ENCODE results near the gene MPC1L.

The MPC1L gene

DNA sequence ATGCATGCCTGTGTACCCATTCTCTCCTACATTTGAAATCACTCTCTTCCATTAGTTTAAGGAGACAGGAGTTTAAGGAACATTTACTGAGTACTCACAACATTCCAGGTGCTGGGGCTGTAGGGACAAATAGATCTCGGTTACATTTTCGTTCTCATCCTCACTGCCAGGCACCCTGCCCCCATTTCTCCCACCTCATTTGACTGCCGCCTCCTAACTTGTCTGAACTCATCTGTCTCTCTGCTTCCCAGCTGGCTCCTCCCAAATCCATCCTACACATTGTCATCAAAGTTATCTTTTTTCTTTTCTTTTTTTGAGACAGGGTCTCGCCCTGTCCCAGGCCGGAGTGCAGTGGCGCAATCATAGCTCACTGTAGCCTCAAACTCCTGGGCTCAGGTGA, 19.8 kb upstream of the MPC1L start:
- Mint-ChIP-seq H3K36me3 (ENCODE audit: low read depth) (peaks cover 24% of the 10 kb centered on the region), H3K9me3 (no peaks in the 10 kb centered on the region), H3K4me1 (ENCODE audit: low read depth) (no peaks in the 10 kb centered on the region), H3K27ac (no peak overlapping the region), H3K4me3 (no peak overlapping the region), H3K27me3 (ENCODE audit: low read depth) (no peaks in the 10 kb centered on the region)
- no peak for DNase-seq (ENCODE audit: low spot score)

DNA sequence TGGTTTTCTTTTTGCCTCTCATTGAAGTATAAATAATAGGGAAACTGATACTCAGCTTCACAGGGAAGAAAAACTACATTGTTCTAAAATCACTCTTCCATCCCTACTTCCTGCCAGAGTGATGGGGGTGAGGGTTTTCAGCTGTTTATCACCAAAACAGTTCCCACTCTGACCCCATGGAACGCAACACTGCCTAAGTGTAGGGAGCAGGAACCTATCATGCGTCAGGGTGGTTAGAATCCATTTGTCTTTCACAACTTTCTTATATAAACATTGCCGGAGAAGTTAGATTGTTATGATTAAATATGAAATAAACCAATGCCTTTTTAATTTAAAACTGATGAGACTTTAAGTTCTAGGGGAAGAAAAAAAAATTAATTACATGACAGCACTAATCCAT, 15.8 kb upstream of the MPC1L start:
- Mint-ChIP-seq H3K27ac (no peak overlapping the region), H3K27me3 (ENCODE audit: low read depth) (no peaks in the 10 kb centered on the region), H3K36me3 (ENCODE audit: low read depth) (peaks cover 6% of the 10 kb centered on the region), H3K4me1 (ENCODE audit: low read depth) (no peaks in the 10 kb centered on the region), H3K4me3 (no peak overlapping the region), H3K9me3 (no peaks in the 10 kb centered on the region)
- no peak for DNase-seq (ENCODE audit: low spot score)

DNA sequence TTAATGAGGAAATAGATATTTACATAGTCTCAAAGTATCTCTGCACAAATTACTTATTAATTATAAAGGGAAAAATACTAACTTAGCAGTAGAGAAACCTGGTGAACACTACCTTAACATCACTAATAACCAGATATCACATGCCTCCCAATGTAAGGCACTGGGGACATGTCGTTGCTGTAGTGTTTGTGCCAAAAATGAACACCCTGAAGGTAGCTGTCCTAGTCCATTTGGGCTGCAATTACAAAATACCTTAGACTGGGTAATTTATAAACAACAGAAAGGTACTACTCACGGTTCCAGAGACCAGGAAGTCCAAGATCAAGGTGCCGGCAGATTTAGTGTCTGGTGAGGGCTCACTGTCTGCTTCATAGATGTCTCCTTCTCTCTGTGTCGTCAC, 10.7 kb upstream of the MPC1L start:
- no peaks in the 10 kb centered on the region for H3K4me1 Mint-ChIP-seq (ENCODE audit: low read depth)
- no peaks in the 10 kb centered on the region for H3K9me3 Mint-ChIP-seq
- H3K36me3 Mint-ChIP-seq (ENCODE audit: low read depth) = no peaks in the 10 kb centered on the region
- no peak overlapping the region for H3K27ac Mint-ChIP-seq
- H3K4me3 Mint-ChIP-seq = no peak overlapping the region
- no peaks in the 10 kb centered on the region for H3K27me3 Mint-ChIP-seq (ENCODE audit: low read depth)
- no peak for DNase-seq (ENCODE audit: low spot score)

DNA sequence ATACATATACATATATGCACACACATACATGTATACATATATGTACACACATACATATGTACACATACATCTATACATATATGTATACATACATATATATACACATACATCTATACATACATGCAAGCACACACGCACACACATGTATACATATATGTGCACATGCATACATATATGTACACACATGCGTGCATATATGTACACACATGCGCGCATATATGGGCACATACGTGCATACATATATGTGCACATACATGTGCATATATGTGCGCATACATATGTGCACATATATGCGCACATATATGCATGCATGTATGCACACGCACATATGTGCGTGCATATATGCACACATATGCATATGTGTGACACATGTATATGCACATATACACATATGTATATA, 7.3 kb upstream of the MPC1L start:
- Mint-ChIP-seq H3K4me3 (no peak overlapping the region), H3K27me3 (ENCODE audit: low read depth) (no peaks in the 10 kb centered on the region), H3K27ac (no peak overlapping the region), H3K4me1 (ENCODE audit: low read depth) (no peaks in the 10 kb centered on the region), H3K36me3 (ENCODE audit: low read depth) (no peaks in the 10 kb centered on the region), H3K9me3 (no peaks in the 10 kb centered on the region)
- no peak for DNase-seq (ENCODE audit: low spot score)

DNA sequence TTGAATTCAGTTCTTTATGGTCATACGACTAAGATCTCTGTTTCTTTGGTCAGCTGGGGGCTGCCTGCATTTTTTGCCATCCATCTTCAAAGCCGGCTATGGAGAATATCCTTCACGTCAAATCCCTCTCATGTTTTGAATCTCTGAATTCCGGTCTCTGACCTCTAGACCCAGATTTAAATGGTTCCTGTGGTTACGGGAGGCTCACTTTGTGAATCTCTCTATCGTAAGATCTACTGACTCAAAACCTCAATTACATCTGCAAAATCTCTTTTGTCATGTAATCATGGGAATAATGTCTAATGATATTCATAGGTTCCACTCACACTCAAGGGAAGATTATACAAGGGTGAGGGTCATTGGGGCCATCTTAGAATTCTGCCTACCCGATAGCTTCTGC, 5.7 kb upstream of the MPC1L start:
- no peaks in the 10 kb centered on the region for H3K4me1 Mint-ChIP-seq (ENCODE audit: low read depth)
- no peak overlapping the region for H3K4me3 Mint-ChIP-seq
- no peak overlapping the region for H3K27ac Mint-ChIP-seq
- H3K36me3 Mint-ChIP-seq (ENCODE audit: low read depth) = no peaks in the 10 kb centered on the region
- no peaks in the 10 kb centered on the region for H3K27me3 Mint-ChIP-seq (ENCODE audit: low read depth)
- no peak for DNase-seq (ENCODE audit: low spot score)
- no peaks in the 10 kb centered on the region for H3K9me3 Mint-ChIP-seq

DNA sequence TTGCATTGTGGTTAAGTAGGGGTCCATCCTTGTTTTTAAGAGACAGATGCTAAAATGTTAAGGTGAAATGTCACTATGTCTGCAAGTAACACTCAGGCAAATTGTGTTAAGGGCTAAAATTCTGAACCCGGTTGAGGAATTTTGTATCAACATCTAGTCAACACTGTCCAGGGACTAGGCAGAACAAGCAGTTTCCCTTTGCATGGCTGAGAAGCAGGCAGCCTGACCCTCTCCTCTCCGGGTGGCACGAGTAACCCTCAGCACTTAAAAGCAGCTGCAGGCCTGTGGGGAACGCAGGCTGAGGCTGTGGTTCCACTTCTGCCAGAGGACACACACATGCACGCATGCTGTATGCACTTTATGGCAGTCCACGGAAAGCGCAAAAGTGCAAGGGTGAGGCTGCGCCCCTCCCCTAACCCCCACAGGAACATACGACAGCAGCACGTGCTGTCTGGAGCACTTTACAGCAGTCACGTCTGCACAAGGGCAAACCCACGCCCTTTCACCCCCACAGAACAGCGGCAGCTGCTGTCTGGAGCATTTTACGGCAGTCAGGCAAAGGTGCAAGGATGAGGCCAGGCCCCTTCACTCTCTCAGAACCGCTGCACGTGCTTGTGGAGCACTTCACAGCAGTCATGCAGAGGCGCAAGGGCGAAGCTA, 619 bp upstream of the MPC1L start:
- Mint-ChIP-seq H3K9me3 (no peaks in the 10 kb centered on the region), H3K4me3 (no peak overlapping the region), H3K27ac (no peak overlapping the region), H3K27me3 (ENCODE audit: low read depth) (no peaks in the 10 kb centered on the region), H3K36me3 (ENCODE audit: low read depth) (peaks cover under 1% of the 10 kb centered on the region), H3K4me1 (ENCODE audit: low read depth) (no peaks in the 10 kb centered on the region)
- no peak for DNase-seq (ENCODE audit: low spot score)

DNA sequence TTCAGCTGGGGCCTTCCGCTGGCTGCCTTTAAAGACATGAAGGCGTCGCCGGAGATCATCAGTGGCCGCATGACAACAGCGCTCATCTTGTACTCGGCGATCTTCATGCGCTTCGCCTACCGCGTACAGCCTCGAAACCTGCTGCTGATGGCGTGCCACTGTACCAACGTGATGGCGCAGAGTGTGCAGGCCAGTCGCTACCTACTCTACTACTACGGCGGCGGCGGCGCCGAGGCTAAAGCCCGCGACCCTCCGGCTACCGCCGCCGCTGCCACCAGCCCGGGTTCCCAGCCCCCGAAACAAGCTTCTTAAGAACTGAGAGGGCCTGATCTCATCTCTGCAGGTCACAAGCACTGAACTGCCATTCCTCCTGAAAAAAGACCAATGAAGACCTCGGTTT, 437 bp downstream of the MPC1L start:
- Mint-ChIP-seq H3K9me3 (no peaks in the 10 kb centered on the region), H3K4me1 (ENCODE audit: low read depth) (no peaks in the 10 kb centered on the region), H3K36me3 (ENCODE audit: low read depth) (peaks cover 8% of the 10 kb centered on the region), H3K27me3 (ENCODE audit: low read depth) (no peaks in the 10 kb centered on the region), H3K4me3 (no peak overlapping the region), H3K27ac (no peak overlapping the region)
- no peak for DNase-seq (ENCODE audit: low spot score)

DNA sequence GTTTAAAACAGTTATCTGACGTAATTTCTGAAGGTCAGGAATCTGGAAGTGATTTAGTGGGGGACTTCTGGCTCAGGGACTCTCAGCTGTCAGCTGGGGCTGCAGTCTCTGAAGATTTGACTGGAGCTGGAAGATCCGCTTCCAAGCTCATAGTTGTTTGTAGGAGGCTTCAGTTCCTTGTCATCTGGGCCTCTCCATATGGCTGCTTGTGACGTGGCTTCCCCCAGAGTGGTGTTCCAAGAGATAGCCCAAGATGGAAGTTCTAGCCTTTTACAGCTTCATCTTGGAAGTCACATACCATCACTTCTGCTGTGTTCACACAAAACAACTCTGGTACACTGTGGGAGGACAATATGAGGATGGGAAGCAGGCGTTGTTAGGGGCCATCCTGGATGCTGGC, 2.1 kb downstream of the MPC1L start:
- Mint-ChIP-seq H3K4me3 (no peak overlapping the region), H3K4me1 (ENCODE audit: low read depth) (no peaks in the 10 kb centered on the region), H3K27me3 (ENCODE audit: low read depth) (no peaks in the 10 kb centered on the region), H3K36me3 (ENCODE audit: low read depth) (peaks cover 8% of the 10 kb centered on the region), H3K27ac (no peak overlapping the region), H3K9me3 (no peaks in the 10 kb centered on the region)
- no peak for DNase-seq (ENCODE audit: low spot score)

DNA sequence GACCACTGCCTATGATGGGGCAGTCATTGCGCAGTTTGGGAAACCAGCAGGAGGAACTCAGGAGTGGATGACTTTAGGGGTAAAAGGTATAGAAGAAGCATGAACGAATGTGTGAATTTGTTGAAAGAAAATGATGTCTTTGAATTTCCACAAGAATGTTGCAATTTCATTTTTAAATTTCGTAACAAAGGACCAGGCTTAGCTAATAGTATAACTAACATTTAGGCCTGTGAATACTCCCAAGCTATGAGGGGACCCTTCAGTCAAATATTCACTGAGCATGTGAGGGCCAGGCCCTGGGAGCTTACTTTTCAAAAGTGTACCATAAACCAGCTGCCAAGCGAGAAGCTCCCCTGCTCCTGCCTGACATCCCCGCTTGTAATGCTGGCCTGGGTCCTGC, 5.3 kb downstream of the MPC1L start:
- Mint-ChIP-seq H3K4me3 (no peak overlapping the region), H3K4me1 (ENCODE audit: low read depth) (no peaks in the 10 kb centered on the region), H3K27ac (no peak overlapping the region), H3K9me3 (no peaks in the 10 kb centered on the region), H3K27me3 (ENCODE audit: low read depth) (no peaks in the 10 kb centered on the region), H3K36me3 (ENCODE audit: low read depth) (peaks cover 21% of the 10 kb centered on the region)
- DNase-seq (ENCODE audit: low spot score) = no peak

DNA sequence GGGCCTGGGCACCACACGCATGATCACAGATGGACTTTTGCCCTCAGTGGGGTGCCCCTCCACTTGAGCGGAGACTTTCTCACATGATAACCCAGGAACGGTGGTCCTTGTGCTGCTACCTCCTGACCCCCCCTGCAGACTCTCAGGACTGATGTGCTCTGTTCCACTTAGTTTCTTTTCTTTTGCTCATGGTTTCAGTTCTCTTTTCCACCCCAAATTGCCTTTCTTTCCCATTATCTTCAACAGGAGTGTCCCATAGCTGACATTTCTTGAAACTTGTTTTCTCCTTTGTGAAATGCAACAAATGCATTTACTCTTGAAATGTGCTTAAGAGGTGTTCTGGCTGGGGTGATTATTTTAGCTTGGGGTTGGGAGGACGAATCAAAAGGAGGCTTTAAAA, 9.0 kb downstream of the MPC1L start:
- Mint-ChIP-seq H3K4me3 (no peak overlapping the region), H3K9me3 (no peaks in the 10 kb centered on the region), H3K27ac (no peak overlapping the region), H3K27me3 (ENCODE audit: low read depth) (no peaks in the 10 kb centered on the region), H3K36me3 (ENCODE audit: low read depth) (peaks cover 42% of the 10 kb centered on the region), H3K4me1 (ENCODE audit: low read depth) (no peaks in the 10 kb centered on the region)
- DNase-seq (ENCODE audit: low spot score) = no peak

DNA sequence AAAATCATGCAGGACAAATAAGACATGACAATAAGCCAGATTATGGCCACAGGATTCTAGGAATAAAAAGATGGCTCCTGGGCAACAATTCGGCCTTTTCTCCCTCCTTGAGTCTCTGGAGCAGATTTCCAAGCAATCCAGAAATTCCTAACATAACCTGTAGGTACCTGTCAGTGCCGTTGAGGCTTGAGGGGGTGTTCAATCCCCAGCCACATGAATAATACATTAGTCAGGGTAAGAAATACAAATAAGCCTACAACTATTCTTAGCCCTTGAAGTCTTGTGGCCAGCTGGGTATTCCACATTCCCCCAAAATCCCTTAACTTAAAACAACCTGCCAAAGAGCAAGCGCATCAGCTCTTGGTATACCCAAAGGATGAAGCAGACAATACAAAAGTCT, 14.5 kb downstream of the MPC1L start:
- no peaks in the 10 kb centered on the region for H3K9me3 Mint-ChIP-seq
- H3K27me3 Mint-ChIP-seq (ENCODE audit: low read depth) = no peaks in the 10 kb centered on the region
- peaks cover 10% of the 10 kb centered on the region for H3K4me1 Mint-ChIP-seq (ENCODE audit: low read depth)
- no peak overlapping the region for H3K27ac Mint-ChIP-seq
- peaks cover 36% of the 10 kb centered on the region for H3K36me3 Mint-ChIP-seq (ENCODE audit: low read depth)
- H3K4me3 Mint-ChIP-seq = no peak overlapping the region
- no peak for DNase-seq (ENCODE audit: low spot score)

DNA sequence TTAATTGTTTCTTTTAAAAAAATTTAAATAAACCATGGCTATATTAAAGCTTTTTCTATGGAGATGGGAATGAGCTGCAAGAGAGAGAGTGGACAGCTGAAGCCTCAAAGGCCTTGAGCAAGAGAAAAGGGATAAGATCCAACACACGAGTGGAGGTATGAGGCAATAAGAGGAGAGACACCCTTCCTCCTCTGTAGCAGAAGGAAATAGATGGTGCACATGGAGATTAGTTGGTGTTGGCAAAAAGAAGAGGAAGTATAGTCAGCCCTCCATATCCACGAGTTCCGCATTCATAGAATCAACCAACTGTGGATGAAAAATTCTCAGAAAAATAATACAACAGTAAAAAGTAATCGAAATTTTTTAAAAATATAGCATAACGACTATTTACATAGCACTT, 20.9 kb downstream of the MPC1L start:
- peak overlapping the region; percentile 99 for H3K4me3 Mint-ChIP-seq
- peaks cover 24% of the 10 kb centered on the region for H3K4me1 Mint-ChIP-seq (ENCODE audit: low read depth)
- H3K9me3 Mint-ChIP-seq = no peaks in the 10 kb centered on the region
- peaks cover 2% of the 10 kb centered on the region for H3K27me3 Mint-ChIP-seq (ENCODE audit: low read depth)
- DNase-seq (ENCODE audit: low spot score) = no peak
- peak overlapping the region; percentile 72 for H3K27ac Mint-ChIP-seq
- H3K36me3 Mint-ChIP-seq (ENCODE audit: low read depth) = peaks cover 30% of the 10 kb centered on the region

DNA sequence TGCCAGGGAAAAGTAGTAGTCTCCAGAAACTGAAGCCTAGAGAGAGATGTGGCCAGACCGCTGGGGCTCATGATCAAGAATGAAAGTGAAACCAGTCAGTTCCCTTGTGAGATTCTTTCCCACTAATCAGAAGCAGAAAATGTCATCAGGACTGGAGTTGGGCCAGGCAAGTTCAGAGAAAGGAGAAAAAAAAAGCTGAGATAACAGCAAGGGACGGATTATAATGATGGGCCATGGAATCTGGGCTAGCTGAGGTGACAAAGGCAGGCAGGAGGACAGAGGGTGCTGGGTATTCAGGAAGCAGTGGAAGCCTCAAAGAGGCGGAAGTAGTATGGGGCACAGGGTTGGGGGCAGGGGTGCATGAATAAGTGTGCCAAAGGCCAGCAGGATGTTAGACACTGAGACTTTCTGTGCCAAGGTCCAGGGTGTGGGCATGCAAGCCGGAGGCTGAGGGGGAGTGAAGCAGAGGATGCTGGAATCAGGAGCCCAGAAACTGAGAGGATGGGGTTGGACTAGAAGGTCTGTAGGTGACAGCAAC, 21.7 kb downstream of the MPC1L start:
- H3K27ac Mint-ChIP-seq = peak overlapping the region; percentile 99
- peaks cover 30% of the 10 kb centered on the region for H3K36me3 Mint-ChIP-seq (ENCODE audit: low read depth)
- peaks cover 24% of the 10 kb centered on the region for H3K4me1 Mint-ChIP-seq (ENCODE audit: low read depth)
- peak; percentile 39 for DNase-seq (ENCODE audit: low spot score)
- peak overlapping the region; percentile 99 for H3K4me3 Mint-ChIP-seq
- H3K27me3 Mint-ChIP-seq (ENCODE audit: low read depth) = peaks cover 2% of the 10 kb centered on the region
- no peaks in the 10 kb centered on the region for H3K9me3 Mint-ChIP-seq

DNA sequence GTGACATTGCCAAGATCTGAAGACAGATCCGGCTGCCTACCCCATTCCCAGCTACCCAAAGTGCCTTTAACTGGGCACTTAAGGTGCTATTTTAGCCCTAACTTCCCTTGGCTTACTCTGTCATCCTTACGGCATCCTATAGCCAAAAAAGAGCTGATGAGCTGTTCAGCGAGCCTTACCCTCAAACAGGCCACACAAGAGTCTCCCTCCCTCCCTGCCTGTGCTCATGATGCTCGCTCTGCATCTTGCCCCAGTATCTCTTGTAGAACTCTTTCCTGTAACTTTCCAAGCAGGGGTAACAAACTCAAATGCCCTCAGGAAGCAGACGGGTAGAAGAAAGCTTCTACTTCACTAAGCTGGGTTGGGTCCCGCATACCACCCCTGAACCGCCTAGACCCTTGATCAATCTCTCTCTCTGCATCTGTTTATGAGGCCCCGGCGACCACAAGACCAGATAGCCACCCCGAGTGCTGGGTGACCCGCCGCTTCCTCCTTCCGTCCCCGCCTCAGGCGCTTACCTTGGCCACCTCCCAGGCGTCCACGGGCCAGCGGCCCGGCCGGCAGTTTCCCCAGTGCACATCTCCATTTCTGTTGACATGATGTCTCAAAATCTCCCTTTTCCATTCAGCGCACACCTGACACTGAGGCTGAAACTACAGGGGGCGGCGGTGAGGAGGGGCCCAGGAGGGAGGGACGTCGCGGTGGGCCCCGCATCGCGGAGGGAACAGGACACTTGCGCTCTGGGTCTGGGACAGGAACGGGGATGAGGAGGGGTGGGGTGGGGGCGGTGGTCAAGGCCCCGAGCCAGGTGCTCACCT, 23.5 kb downstream of the MPC1L start:
- DNase-seq (ENCODE audit: low spot score) = peak; percentile 17
- Mint-ChIP-seq H3K27me3 (ENCODE audit: low read depth) (peaks cover 2% of the 10 kb centered on the region), H3K36me3 (ENCODE audit: low read depth) (peaks cover 34% of the 10 kb centered on the region), H3K4me3 (peak overlapping the region; percentile 98), H3K27ac (peak overlapping the region; percentile 94), H3K4me1 (ENCODE audit: low read depth) (peaks cover 25% of the 10 kb centered on the region), H3K9me3 (no peaks in the 10 kb centered on the region)
